OCI-LY7 (cell line): ENCODE results near the gene SMIM15. TPM values are rescaled to one million over a fixed set of nuclear protein-coding genes. Genes with fewer than 3 reads are reported as not detected.

Experiments used
- BruUV-seq: library from RNA; stranded (reverse); fragments of 400-500 nt; replicated peaks from 2 replicates; lab custom pipeline; 2021; lab: Mats Ljungman, UMichigan
- CTCF ChIA-PET: fragments of 300-600 bp; sonication (Branson Sonifier 250); formaldehyde crosslinking; loops from one replicate; lab custom pipeline; 2022; ENCODE audit warnings: antibody characterized with exemption; ENCODE audit not compliant: unreplicated experiment; lab: Charles Lee
- POLR2A ChIA-PET: fragments of 300-600 bp; sonication (Branson Sonifier 250); formaldehyde crosslinking; loops from one replicate; lab custom pipeline; 2022; ENCODE audit warnings: antibody characterized with exemption; lab: Charles Lee
- DNase-seq: peaks from one replicate; pipeline ENCODE4 v3.0.0-alpha.2; 2015; ENCODE audit warnings: low spot score
- H2AFZ ChIP-seq: fragments of 200-600 bp; sonication (generic), shearing (Covaris generic); 2 replicates; pipeline ENCODE4 v1.6.1; 2014; ENCODE audit warnings: mild to moderate bottlenecking, antibody characterized with exemption, low read length, moderate library complexity
- H3K27ac ChIP-seq: fragments of 200-600 bp; sonication (generic); 2 replicates; pipeline ENCODE4 v1.5.1; 2014; ENCODE audit warnings: mixed run types, low read depth, mild to moderate bottlenecking, moderate library complexity, low read length, inconsistent platforms; ENCODE audit not compliant: poor library complexity, severe bottlenecking
- H3K36me3 ChIP-seq: fragments of 200-600 bp; sonication (generic); 2 replicates; pipeline ENCODE4 v1.6.1; 2014; ENCODE audit warnings: mild to moderate bottlenecking, antibody characterized with exemption, low read length, moderate library complexity, mixed read lengths; ENCODE audit not compliant: insufficient read depth
- H3K4me1 ChIP-seq: fragments of 200-600 bp; sonication (generic); 2 replicates; pipeline ENCODE4 v1.5.1; 2014; ENCODE audit warnings: mild to moderate bottlenecking, low read length; ENCODE audit not compliant: insufficient read depth, poor library complexity, severe bottlenecking
- H3K4me2 ChIP-seq: fragments of 200-600 bp; sonication (generic); 2 replicates; pipeline ENCODE4 v1.6.1; 2014; ENCODE audit warnings: mild to moderate bottlenecking, low read length
- H3K4me3 ChIP-seq: fragments of 200-600 bp; sonication (generic); 2 replicates; pipeline ENCODE4 v1.5.1; 2014; ENCODE audit warnings: mild to moderate bottlenecking, low read depth, low read length; ENCODE audit not compliant: poor library complexity, severe bottlenecking
- H3K79me2 ChIP-seq: fragments of 200-600 bp; sonication (generic); 2 replicates; pipeline ENCODE4 v1.6.1; 2016; ENCODE audit warnings: low read depth, mild to moderate bottlenecking, low read length, moderate library complexity, mixed read lengths; ENCODE audit not compliant: insufficient read depth
- H3K9me2 ChIP-seq: fragments of 200-600 bp; sonication (generic); 2 replicates; pipeline ENCODE4 v1.6.1; 2016; ENCODE audit warnings: mild to moderate bottlenecking, low read length, mixed read lengths; ENCODE audit not compliant: insufficient read depth
- H3K9me3 ChIP-seq: fragments of 200-600 bp; sonication (generic); 2 replicates; pipeline ENCODE4 v1.6.1; 2014; ENCODE audit warnings: mild to moderate bottlenecking, mixed run types, low read length, mixed read lengths
- H4K20me1 ChIP-seq: fragments of 200-600 bp; sonication (generic); 2 replicates; pipeline ENCODE4 v1.6.1; 2014; ENCODE audit warnings: mild to moderate bottlenecking, antibody characterized with exemption, low read length, moderate library complexity, mixed read lengths; ENCODE audit not compliant: insufficient read depth
- CTCF ChIP-seq: fragments of 200-600 bp; sonication (generic); conservative IDR thresholded peaks from 2 replicates; pipeline ENCODE4 v1.5.1; 2014; ENCODE audit warnings: mild to moderate bottlenecking, antibody characterized with exemption, low read length, moderate library complexity, mixed read lengths
- EZH2phosphoT487 ChIP-seq: fragments of 200-600 bp; sonication (generic); IDR thresholded peaks from 2 replicates; pipeline ENCODE4 v1.6.1; 2018; ENCODE audit warnings: low read depth, borderline replicate concordance, mild to moderate bottlenecking, mixed run types, antibody characterized with exemption, low read length, moderate library complexity, mixed read lengths
- intact Hi-C: fragments of 100-400 bp; cut with micrococcal nuclease; formaldehyde crosslinking; loops from one replicate; pipeline ENCODE4 v1.10.0; 2022; ENCODE audit not compliant: unreplicated experiment
- total RNA-seq, 2 experiments: library from RNA; depleted of rRNA in 1 of 2; stranded (reverse); fragments of >200 nt in 1 of 2; shearing (Covaris generic) in 1 of 2; gene quantifications; 2 replicates each; pipeline ENCODE4 v1.2.3, GENCODE V29; 2014 to 2022

Gene SMIM15
- total RNA-seq, 2 experiments from 2014 or later: 39.4 to 47.9 TPM

GRCh38 chr5:61132559-61132958, 29.7 kb downstream of the SMIM15 start:
- Histone ChIP-seq H3K4me1 (no peaks in the 10 kb centered on the region), H3K4me3 (no peak overlapping the region), H4K20me1 (no peaks in the 10 kb centered on the region), H3K9me3 (no peaks in the 10 kb centered on the region), H3K36me3 (no peaks in the 10 kb centered on the region), H3K27ac (no peak overlapping the region), H3K4me2 (no peak overlapping the region), H3K79me2 (no peaks in the 10 kb centered on the region), H2AFZ (no peak overlapping the region), H3K9me2 (no peaks in the 10 kb centered on the region)
- no peak for DNase-seq
- ChIA-PET CTCF (no interaction called here), POLR2A (no interaction called here)
- intact Hi-C loops: no loop called here
- no peak for TF ChIP-seq CTCF
- no peak for TF ChIP-seq EZH2phosphoT487
- BruUV-seq: no TSS peak

- Histone ChIP-seq H3K4me1 (no peaks in the 10 kb centered on the region), H3K4me3 (no peak overlapping the region), H3K27ac (no peak overlapping the region), H3K79me2 (no peaks in the 10 kb centered on the region), H3K4me2 (no peak overlapping the region), H3K9me2 (no peaks in the 10 kb centered on the region), H3K9me3 (0 out of 2 replicates have a peak, but pooled peaks cover 4% of the 10 kb centered on the region), H3K36me3 (no peaks in the 10 kb centered on the region), H4K20me1 (no peaks in the 10 kb centered on the region), H2AFZ (no peak overlapping the region)
- TF ChIP-seq EZH2phosphoT487 (no peak), CTCF (no peak)
- POLR2A ChIA-PET: no interaction called here
- no peak for DNase-seq
- BruUV-seq: no TSS peak
- CTCF ChIA-PET: no interaction called here
- intact Hi-C loops: no loop called here
These were observed 32.0 kb downstream of the SMIM15 start for GRCh38 chr5:61130289-61130688.

GRCh38 chr5:61123145-61123544, 39.1 kb downstream of the SMIM15 start:
- Histone ChIP-seq H3K79me2 (no peaks in the 10 kb centered on the region), H3K4me1 (no peaks in the 10 kb centered on the region), H3K36me3 (no peaks in the 10 kb centered on the region), H3K4me3 (no peak overlapping the region), H3K27ac (no peak overlapping the region), H3K9me3 (0 out of 2 replicates have a peak, but pooled peaks cover 4% of the 10 kb centered on the region), H3K4me2 (no peak overlapping the region), H2AFZ (no peak overlapping the region), H4K20me1 (no peaks in the 10 kb centered on the region), H3K9me2 (no peaks in the 10 kb centered on the region)
- intact Hi-C loops: no loop called here
- no TSS peak for BruUV-seq
- TF ChIP-seq CTCF: no peak
- TF ChIP-seq EZH2phosphoT487: no peak
- ChIA-PET CTCF (no interaction called here), POLR2A (interaction anchor here (0.6 kb wide), 1 partner anchor 1579 kb away, joined by 3 read pairs; no protein-coding TSS in a partner anchor)
- DNase-seq: no peak
